Neuronal stem cell (in vitro differentiated cells): ENCODE measurements around the gene CCDC28B.

ENCODE experiments used
- DNase-seq: peaks from one replicate; pipeline ENCODE4 v3.0.0-alpha.2; 2013; ENCODE audit warnings: low spot score
- H2AFZ ChIP-seq: one replicate; pipeline ENCODE4 v1.6.1; 2013; ENCODE audit warnings: mild to moderate bottlenecking, low read length, inconsistent platforms
- H2AK5ac ChIP-seq: 2 replicates; pipeline ENCODE4 v1.6.1; 2013; ENCODE audit warnings: low read depth, mild to moderate bottlenecking, inconsistent platforms, low read length, moderate library complexity, mixed read lengths
- H2BK120ac ChIP-seq: 2 replicates; pipeline ENCODE4 v1.6.1; 2013; ENCODE audit warnings: low read depth, mild to moderate bottlenecking, inconsistent platforms, low read length, moderate library complexity, mixed read lengths
- H2BK12ac ChIP-seq: one replicate; pipeline ENCODE4 v1.6.1; 2013; ENCODE audit warnings: low read length, inconsistent platforms
- H2BK15ac ChIP-seq: 2 replicates; pipeline ENCODE4 v1.6.1; 2013; ENCODE audit warnings: mild to moderate bottlenecking, low read length, inconsistent platforms, mixed read lengths
- H2BK5ac ChIP-seq: one replicate; pipeline ENCODE4 v1.6.1; 2013; ENCODE audit warnings: inconsistent platforms, mild to moderate bottlenecking, low read length, moderate library complexity
- H3K14ac ChIP-seq: one replicate; pipeline ENCODE4 v1.6.1; 2013; ENCODE audit warnings: low read length, inconsistent platforms
- H3K18ac ChIP-seq: 2 replicates; pipeline ENCODE4 v1.6.1; 2013; ENCODE audit warnings: low read length, inconsistent platforms
- H3K23ac ChIP-seq: 2 replicates; pipeline ENCODE4 v1.6.1; 2013; ENCODE audit warnings: low read depth, mild to moderate bottlenecking, mixed read lengths, low read length, inconsistent platforms; ENCODE audit not compliant: poor library complexity
- H3K27ac ChIP-seq: replicated peaks from 3 replicates; pipeline ENCODE4 v1.5.1; 2013; ENCODE audit warnings: low read length, inconsistent platforms
- H3K27me3 ChIP-seq, 3 experiments: 2 replicates each; pipeline ENCODE4 v1.6.1; 2013; ENCODE audit warnings: low read length in 3 of 3, mild to moderate bottlenecking in 2 of 3, inconsistent platforms in 1 of 3, low read depth in 1 of 3, mixed read lengths in 1 of 3, moderate library complexity in 1 of 3; ENCODE audit not compliant: control insufficient read depth in 3 of 3, insufficient read depth in 3 of 3
- H3K36me3 ChIP-seq, 2 donors: replicated peaks in 1 of 2; 2 replicates each; pipeline ENCODE4 v1.6.1; 2013; ENCODE audit warnings: low read length in 2 of 2; ENCODE audit not compliant: control insufficient read depth in 2 of 2, insufficient read depth in 2 of 2
- H3K4ac ChIP-seq: 2 replicates; pipeline ENCODE4 v1.6.1; 2013; ENCODE audit warnings: inconsistent platforms, mild to moderate bottlenecking, low read length, moderate library complexity
- H3K4me1 ChIP-seq, 2 donors: 1 replicate in 1 of 2; 2 replicates in 1 of 2; pipeline ENCODE4 v1.6.1; 2013; ENCODE audit warnings: low read length in 2 of 2, low read depth in 1 of 2; ENCODE audit not compliant: control insufficient read depth in 2 of 2, insufficient read depth in 1 of 2
- H3K4me2 ChIP-seq: one replicate; pipeline ENCODE4 v1.6.1; 2013; ENCODE audit warnings: mild to moderate bottlenecking, low read length, inconsistent platforms; ENCODE audit not compliant: insufficient read depth, poor library complexity, severe bottlenecking
- H3K4me3 ChIP-seq, 2 donors: 2 replicates each; pipeline ENCODE4 v1.5.1; 2013; ENCODE audit warnings: low read length in 2 of 2, mild to moderate bottlenecking in 2 of 2, inconsistent platforms in 1 of 2, moderate library complexity in 1 of 2
- H3K79me1 ChIP-seq: one replicate; pipeline ENCODE4 v1.6.1; 2013; ENCODE audit warnings: low read depth, mild to moderate bottlenecking, inconsistent platforms, low read length, moderate library complexity
- H3K9ac ChIP-seq: one replicate; pipeline ENCODE4 v1.6.1; 2013; ENCODE audit warnings: mild to moderate bottlenecking, low read depth, low read length, inconsistent platforms; ENCODE audit not compliant: poor library complexity
- H3K9me3 ChIP-seq, 2 donors: replicated peaks in 1 of 2; 2 replicates each; pipeline versions ENCODE3 to v1.6.1; 2013; ENCODE audit warnings: low read length in 2 of 2, mild to moderate bottlenecking in 2 of 2, inconsistent platforms in 1 of 2, low read depth in 1 of 2, mixed read lengths in 1 of 2, moderate library complexity in 1 of 2; ENCODE audit not compliant: control insufficient read depth in 2 of 2, insufficient read depth in 1 of 2
- H4K8ac ChIP-seq: one replicate; pipeline ENCODE4 v1.6.1; 2013; ENCODE audit warnings: low read depth, mild to moderate bottlenecking, inconsistent platforms, low read length, moderate library complexity
- H4K91ac ChIP-seq: one replicate; pipeline ENCODE4 v1.6.1; 2013; ENCODE audit warnings: low read length, low read depth, mild to moderate bottlenecking, inconsistent platforms; ENCODE audit not compliant: poor library complexity
- WGBS, 2 donors: extraction: QIAGEN DNeasy Blood & Tissue Kit; methylation state at CpG; one replicate each; pipeline ENCODE4 v1.1.7; 2013; ENCODE audit warnings: missing lambda C conversion rate in 2 of 2, mixed read lengths in 1 of 2; ENCODE audit not compliant: insufficient read length in 2 of 2, insufficient replicate concordance in 1 of 2; ENCODE audit errors: extremely low coverage in 2 of 2; 5-methylcytosine and 5-hydroxymethylcytosine counted together

The CCDC28B gene

DNA sequence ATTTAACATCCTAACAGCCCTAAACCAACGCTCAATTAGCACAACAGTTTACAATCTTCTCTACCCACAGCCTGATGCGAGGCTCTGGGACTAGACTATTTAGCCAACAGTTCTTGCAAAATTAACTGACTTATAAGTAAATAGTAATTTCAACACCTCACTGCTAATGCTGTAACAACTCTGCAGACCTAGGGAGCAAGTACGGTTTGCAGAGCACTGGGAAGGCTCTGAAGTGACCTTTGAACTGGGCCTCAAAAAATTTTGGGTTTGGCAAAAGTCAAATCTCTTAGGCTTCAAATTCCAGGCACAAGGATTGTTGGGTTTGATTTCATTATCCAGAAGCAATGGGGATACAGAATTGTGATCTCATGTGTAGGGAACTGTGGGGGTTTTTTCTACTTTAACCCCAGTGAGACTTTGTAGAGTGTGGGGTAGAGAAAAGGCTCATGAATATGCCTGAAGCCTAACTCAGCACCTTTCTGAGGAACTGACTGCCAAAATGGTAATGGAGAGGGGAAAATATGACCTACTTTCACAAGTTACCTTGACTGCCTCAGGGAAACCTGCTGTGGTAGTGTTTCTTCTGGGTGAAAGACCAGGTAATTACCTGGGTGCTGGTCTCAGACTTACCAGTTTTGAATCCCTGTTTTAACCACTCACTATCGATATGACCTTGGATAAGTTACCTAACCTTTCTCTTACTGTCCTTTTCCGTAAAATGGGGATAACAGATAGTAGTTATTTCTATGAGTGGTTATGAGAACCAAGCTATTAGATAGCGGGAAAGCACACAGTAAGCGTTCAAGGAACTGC is 21.8 kb upstream of the CCDC28B start:
- no CpG with 5 or more reads among the region's 7 CpGs for WGBS, 2 donors
- H3K18ac ChIP-seq: no peak overlapping the region
- no peak overlapping the region for H3K4me2 ChIP-seq
- H2BK120ac ChIP-seq: no peak overlapping the region
- no peak overlapping the region for H2AK5ac ChIP-seq
- H3K27ac ChIP-seq: peak overlapping the region; percentile 74
- no peak overlapping the region for H3K14ac ChIP-seq
- peak overlapping the region; percentile 94 for H2AFZ ChIP-seq
- peaks cover 11 to 15% of the 10 kb centered on the region in 2 donors for H3K4me1 ChIP-seq
- no peak overlapping the region for H4K91ac ChIP-seq
- no peak overlapping the region for H2BK5ac ChIP-seq
- no peaks in the 10 kb centered on the region for H3K27me3 ChIP-seq
- H3K36me3 ChIP-seq: peaks cover 10 to 48% of the 10 kb centered on the region in 2 donors
- DNase-seq: no peak
- no peak overlapping the region for H4K8ac ChIP-seq
- H3K9ac ChIP-seq: no peak overlapping the region
- no peaks in the 10 kb centered on the region for H3K9me3 ChIP-seq
- H3K79me1 ChIP-seq: peaks cover 11% of the 10 kb centered on the region
- H2BK12ac ChIP-seq: no peak overlapping the region
- peak overlapping the region in 1 of 2 donors; percentile 71 for H3K4me3 ChIP-seq
- H2BK15ac ChIP-seq: no peak overlapping the region
- no peak overlapping the region for H3K4ac ChIP-seq
- no peak overlapping the region for H3K23ac ChIP-seq

GRCh38 chr1:32179193-32179442 is 21.3 kb upstream of the CCDC28B start:
- H2AK5ac ChIP-seq: no peak overlapping the region
- no peak overlapping the region for H4K8ac ChIP-seq
- peak overlapping the region; percentile 77 for H2BK5ac ChIP-seq
- no peak overlapping the region for H2BK120ac ChIP-seq
- H2AFZ ChIP-seq: peak overlapping the region; percentile 94
- H3K4me3 ChIP-seq: peak overlapping the region in 1 of 2 donors; percentile 71
- H3K27ac ChIP-seq: peak overlapping the region; percentile 74
- no CpG with 5 or more reads among the region's 7 CpGs for WGBS, 2 donors
- DNase-seq: no peak
- H3K79me1 ChIP-seq: peaks cover 11% of the 10 kb centered on the region
- H3K14ac ChIP-seq: no peak overlapping the region
- no peak overlapping the region for H4K91ac ChIP-seq
- H3K4me1 ChIP-seq: peaks cover 11 to 15% of the 10 kb centered on the region in 2 donors
- no peak overlapping the region for H3K9ac ChIP-seq
- H3K9me3 ChIP-seq: no peaks in the 10 kb centered on the region
- H3K4ac ChIP-seq: no peak overlapping the region
- H2BK15ac ChIP-seq: no peak overlapping the region
- peak overlapping the region; percentile 100 for H3K4me2 ChIP-seq
- no peaks in the 10 kb centered on the region for H3K27me3 ChIP-seq
- peak overlapping the region; percentile 99 for H3K23ac ChIP-seq
- peak overlapping the region; percentile 62 for H3K18ac ChIP-seq
- no peak overlapping the region for H2BK12ac ChIP-seq
- peaks cover 13 to 48% of the 10 kb centered on the region in 2 donors for H3K36me3 ChIP-seq

DNA sequence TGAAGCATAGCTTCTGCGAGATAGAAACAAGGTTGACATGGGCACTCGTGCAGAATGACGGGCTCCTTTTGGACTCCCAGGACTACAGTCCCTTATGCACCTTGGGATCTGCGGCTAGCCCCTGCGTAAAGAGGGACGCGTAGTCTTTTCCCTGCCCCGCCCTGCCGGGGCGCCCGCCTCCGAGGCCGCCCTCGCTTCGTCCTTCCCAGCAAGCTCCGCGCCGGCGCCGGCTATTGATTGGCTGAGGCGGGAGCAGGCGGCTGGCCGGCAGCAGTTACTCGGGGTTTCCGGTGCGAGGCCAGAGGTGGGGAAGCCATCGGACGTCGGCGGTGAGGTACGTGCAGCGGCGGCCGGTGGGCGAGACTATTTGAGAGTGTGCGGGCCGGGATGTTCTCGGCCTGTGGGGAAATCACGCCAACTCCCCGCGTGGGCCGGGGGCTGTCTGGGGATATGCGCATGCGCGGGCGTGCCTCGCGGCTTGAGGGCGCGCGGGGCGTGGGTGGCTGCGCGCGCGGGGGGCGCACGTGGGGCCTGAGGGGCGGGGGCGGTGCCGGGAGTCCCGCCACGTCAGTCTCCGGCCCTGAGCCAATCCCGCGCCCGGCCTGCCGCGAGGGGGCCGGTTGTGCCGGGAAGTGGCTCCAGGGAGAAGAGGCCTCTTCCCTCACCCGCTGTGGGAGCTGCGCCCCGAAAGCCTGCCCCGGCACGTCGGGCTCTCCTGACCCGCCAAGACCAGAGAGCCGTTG is 20.8 kb upstream of the CCDC28B start, which contains the start of gene TXLNA:
TSS of gene TXLNA (plus strand) at position 233 of the 743 bp plus-strand sequence. CDS start 671 bp downstream, outside the sequence.
- H3K9me3 ChIP-seq: no peaks in the 10 kb centered on the region

More for the DNA sequence above, 20.8 kb upstream of the CCDC28B start, which contains the start of gene TXLNA:
- H3K27ac ChIP-seq: peak within 1 kb of the TSS; percentile 93
- peak within 1 kb of the TSS; percentile 100 for H3K4me2 ChIP-seq
- H3K79me1 ChIP-seq: peaks cover 11% of the 10 kb centered on the region
- no peak within 1 kb of the TSS for H4K8ac ChIP-seq
- H4K91ac ChIP-seq: no peak within 1 kb of the TSS
- peaks cover 18 to 48% of the 10 kb centered on the region in 2 donors for H3K36me3 ChIP-seq
- peak; percentile 81 for DNase-seq
- peak within 1 kb of the TSS; percentile 71 to 77 for H3K4me3 ChIP-seq
- H2BK12ac ChIP-seq: no peak within 1 kb of the TSS
- H2AK5ac ChIP-seq: peak within 1 kb of the TSS; percentile 87
- H2BK15ac ChIP-seq: peak within 1 kb of the TSS; percentile 84
- WGBS, 2 donors: no CpG with 5 or more reads among the region's 79 CpGs
- H3K4ac ChIP-seq: no peak within 1 kb of the TSS
- peak within 1 kb of the TSS; percentile 94 for H2AFZ ChIP-seq
- peak within 1 kb of the TSS; percentile 77 for H2BK5ac ChIP-seq
- no peaks in the 10 kb centered on the region for H3K27me3 ChIP-seq
- peak within 1 kb of the TSS; percentile 75 for H3K14ac ChIP-seq
- H3K18ac ChIP-seq: peak within 1 kb of the TSS; percentile 99
- peaks cover 11 to 15% of the 10 kb centered on the region in 2 donors for H3K4me1 ChIP-seq
- H2BK120ac ChIP-seq: no peak within 1 kb of the TSS
- peak within 1 kb of the TSS; percentile 83 for H3K9ac ChIP-seq
- peak within 1 kb of the TSS; percentile 99 for H3K23ac ChIP-seq
